Hematopoietic multipotent progenitor cell treated with erythropoietin and hydrocortisone succinate and interleukin-3 and kit ligand, for 15 days (in vitro differentiated cells): Measurements from ENCODE around the gene SLTM.
"Not testable (repeated sequence)": the region's sequence is repeated elsewhere in the genome, so short reads cannot be mapped to it uniquely, and the experiment has no call there.

Experiments
- DNase-seq: peaks from one replicate; pipeline ENCODE4 v3.0.0-alpha.2; 2015; ENCODE audit warnings: low spot score

Gene SLTM

DNA sequence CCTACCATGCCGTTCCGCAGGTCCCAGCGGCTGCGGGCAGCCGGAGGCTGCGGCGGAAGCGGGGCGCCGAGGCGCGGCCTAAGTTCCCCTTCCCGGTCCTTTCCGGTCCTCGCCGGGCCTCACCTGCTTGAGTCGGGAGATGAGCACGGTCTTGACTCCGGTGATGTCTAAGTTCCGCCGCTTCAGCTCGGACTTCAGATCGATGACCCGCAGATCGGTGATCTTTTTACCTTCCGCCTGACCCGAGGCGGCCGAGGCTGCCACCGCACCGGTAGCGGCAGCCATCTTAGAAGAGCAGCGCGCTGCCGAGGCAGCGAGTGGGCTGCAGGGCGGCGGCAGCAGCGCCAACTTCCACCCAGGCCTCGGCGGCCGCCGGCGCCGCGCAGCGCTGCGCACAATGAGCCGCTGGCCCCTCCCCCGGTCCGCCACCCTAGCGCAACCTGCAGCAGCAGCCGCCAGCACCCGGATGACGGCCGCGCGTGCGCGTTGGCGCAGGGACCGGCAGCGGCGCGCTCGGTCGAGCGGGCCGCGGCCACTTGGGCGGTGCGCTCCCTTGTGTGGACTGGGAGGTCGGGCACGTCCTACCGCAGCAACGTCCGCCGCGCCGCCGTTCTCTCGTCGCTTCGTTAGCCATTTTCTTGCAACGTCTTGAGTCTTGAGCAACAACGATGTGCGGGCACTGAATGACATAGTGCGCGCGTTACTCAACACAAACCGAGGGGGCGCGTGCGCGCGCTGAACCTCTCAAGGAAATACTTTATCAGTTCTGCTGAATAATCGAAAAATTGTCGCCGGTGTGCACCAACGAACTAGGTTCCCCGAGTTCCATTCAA lies at the start of gene SLTM:
SLTM (minus strand) TSS at position 399 of the 833 bp plus-strand sequence; CDS start at position 285, 114 bp downstream.
- peak; percentile 93 for DNase-seq

DNA sequence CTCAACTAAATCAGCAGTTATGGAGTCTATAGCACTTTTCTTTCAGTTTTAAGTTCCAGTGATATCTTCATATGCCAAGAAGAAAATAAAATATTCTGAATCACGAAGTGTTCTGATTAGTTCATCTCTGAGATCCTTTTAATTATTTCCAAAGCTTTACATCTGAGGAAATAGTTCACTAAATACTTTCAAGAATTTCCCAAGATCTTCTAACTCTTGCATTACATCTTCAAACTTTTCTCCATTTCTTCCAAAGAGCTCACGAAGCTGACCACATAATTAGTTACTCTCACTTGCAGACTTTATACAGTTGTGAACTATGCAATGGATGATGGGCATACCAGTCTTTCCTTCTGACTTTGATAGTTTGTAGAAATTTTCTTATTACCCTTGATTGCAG lies 49.8 kb upstream of the SLTM start:
- DNase-seq, result no peak

DNA sequence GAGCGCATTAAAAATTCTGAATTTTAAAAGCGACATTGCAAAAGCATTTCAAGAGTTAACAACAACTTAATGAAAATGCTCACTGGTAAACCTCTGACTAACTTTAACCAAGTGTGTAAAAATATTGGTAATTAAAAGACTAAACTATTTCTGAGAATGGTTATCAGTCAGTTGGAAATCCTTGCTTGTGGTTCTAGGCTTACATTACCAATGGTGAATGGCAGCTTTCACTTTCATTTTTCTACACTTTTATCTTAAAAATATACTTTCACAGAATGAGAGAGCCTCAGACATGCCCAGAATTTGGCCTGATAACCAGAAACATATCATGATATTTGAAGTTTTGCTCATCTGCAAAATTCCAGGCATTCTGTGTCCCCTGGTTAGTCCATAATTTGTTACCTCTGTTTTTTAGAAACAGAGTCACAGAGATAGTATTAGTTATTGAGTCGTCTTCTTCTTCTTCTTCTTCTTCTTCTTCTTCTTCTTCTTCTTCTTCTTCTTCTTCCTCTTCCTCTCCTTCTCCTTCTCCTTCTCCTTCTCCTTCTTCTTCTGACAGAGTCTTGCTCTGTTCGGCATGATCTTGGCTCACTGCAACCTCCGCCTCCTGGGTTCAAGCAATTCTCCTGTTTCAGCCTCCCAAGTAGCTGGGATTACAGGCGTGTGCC lies 48.5 kb upstream of the SLTM start:
- peak; percentile 49 for DNase-seq

DNA sequence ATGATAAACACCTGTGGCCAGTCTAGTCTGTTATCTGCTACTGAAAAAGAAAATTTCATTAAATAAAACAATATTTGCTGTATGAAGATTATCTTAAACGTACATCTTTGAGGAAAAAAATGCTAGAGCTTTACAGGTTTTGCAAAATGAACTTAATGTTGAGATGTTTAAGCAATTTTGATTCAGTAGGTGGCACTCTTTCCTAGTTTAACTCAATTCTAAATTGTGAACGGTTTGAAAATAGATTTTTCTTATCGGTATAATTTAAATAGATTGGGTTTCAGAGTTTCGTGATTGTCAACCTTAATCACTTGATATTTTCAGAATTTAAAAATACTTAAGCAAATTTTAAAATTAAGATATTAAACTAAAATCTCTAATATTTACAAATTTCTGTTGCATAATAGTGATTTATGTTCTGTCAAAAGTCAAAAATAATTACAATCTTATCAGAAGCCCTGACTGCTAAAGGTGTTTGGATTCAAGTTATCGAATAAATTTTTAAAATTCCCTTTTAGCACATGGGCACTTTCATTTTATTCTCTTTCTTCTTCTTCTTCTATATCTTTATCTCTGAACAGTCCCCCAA lies 47.0 kb upstream of the SLTM start:
- DNase-seq, result peak; percentile 62

DNA sequence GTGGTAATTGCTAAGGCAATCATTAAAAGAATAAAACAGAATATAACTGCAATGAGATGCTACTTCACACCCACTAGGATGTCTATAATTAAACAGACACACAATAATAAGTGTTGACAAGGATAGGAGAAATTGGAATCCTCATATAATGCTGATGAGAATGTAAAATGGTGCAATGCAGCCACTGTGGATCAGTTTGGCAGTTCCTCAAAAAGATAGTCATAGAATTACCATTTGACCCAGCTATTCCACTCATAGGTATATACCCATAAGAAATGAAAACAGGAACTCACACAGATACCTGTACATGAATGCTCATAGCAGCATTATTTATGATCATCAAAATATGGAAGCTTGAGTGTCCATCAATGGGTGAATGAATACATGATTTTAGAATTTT lies 44.4 kb upstream of the SLTM start:
- DNase-seq, result no peak

DNA sequence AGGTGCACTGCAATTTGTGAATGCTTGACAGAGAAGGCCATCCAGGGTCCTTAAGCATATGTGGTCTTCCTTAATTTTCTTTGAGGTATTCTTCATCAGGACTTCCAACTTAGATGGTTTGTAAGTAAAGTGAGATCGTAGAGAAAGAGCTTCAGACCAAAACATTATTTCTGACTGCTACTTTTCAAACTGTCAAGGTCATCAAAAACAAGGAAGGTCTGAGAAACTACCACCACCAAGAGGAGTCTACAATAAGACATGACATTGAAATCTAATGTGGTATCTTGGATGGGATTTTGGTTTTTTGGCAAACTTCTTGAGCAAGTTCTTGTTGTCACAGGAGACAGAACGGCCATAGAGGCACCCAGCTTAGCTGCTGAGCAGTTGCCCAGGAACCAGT lies 34.0 kb upstream of the SLTM start:
- DNase-seq, result no peak

DNA sequence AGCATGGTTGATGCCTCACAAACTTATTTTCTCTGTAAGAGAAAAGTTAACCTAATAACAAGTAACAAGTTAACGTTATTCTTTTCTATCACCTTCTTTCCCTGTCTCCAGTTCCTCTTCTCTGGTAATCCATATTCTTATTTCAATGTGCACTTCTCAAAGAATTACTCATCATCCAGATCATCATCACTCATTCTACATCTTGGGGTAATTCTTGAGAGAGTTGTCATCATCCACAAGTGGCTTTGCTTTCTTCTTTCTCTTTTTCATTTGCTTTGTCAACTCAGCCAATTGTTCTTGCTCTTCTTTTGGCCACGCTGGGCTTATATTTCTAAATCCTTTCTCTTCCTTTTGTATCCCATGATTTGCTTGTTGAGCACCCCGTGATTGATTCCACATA lies 33.2 kb upstream of the SLTM start:
- DNase-seq, result no peak

DNA sequence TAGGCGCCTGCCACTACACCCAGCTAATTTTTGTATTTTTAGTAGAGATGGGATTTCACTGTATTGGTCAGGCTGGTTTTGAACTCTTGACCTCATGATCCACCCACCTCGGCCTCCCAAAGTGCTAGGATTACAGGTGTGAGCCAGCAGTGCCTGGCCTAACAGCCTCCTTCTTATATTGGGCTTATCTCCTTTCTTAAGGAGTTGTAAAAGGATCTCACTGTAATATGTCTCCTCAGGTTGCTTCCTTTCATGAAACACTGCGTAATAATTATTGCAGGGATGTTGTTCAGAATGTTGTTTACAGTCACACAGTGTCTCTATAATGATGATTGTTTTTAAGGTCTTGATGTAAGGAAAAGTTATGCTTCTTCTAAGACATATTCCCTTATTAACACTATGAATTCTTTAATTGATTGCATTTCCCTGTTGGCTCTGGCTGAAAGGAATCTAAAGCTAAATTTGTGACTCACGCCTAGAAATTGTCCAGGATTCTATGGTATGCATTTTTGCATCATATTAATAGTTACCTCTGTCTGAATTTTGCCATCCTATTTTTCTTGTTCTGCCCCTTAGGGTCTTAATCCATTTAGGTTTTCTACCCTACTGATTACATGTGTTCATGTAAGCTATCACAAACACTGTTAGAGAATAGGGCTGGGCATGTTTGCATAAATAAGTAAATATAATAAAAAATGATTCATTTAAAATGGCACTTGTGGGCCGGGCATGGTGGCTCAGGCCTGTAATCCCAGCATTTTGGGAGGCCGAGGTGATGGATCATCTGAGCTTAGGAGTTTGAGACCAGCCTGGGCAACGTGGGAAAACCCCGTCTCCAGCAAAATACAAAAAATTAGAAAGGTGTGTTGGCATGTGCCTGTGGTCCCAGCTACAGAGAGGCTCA lies 29.4 kb upstream of the SLTM start:
- no peak for DNase-seq

DNA sequence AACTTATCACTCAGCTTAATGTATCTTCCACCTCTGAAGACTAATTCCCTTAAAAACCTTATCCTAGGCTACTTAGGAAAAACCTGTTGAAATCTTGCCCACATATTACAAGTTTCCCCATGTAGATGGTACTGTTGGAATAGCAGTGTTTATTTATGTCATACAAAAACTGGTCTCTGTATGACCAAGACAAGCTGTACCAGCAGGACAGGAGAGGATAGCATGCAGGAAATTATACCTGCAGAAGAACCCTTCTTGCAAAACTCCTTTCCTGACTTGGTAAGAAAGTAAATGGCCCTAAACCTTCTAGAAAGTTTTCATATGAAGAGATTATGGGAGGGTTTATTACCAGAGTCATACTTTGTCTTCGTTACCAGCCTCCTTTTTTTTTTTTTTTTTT lies 28.7 kb upstream of the SLTM start:
- DNase-seq, result no peak

DNA sequence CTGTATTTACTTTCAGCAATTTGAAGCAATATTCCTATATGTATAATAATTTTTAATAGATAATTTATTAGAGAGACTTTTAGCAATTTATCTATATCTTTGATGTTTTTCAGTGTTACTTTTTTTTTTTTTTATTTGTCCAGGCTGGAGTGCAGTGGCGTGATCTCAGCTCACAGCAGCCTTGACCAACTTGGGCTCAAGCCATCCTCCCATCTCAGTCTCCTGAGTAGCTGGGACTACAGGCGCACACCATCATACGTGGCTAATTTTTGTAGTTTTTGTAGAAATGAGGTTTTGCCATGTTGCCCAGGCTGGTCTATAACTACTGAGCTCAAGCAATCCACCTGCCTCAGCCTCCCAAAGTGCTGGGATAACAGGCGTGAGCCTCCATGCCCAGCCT lies 25.3 kb upstream of the SLTM start:
- DNase-seq, result no peak

DNA sequence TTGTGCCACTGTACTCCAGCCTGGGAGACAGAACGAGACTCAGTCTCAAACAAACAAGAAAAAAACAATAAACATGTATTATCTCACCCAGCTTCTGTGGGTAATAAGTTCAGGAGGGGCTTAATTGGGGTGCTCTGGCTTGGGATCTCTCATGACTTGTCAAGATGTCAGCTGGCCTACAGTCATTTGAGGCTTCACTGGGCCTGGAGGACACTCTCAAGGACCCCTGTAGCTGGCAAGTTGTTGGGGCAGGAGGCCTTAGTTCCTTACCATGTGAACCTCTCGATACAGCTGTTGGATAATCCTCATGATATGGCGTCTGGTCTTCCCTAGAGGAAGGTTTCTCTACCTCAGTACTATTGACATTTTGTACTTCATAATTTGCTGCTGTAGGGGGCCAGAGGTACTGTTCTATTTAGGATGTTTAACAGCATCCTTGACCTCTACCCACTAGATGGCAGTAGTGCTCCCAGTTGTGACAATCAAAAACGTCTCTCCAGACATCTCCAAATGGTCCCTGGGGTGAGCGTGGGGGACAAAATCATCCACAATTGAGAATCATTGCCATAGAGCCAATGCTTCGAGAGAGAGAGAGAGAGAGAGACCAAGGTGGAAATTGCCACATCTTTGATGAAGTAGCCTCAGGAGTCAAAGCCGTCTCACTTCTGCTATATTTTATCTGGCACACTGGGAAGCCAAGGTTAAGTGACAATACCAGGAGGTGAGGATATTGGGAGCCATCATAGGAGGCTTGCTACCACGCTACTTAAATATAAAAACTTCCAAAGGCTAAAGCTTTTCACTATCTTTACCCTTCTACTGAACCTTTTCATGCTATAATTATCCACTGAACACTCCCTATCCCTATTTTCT lies 23.9 kb upstream of the SLTM start:
- DNase-seq, result peak; percentile 74

DNA sequence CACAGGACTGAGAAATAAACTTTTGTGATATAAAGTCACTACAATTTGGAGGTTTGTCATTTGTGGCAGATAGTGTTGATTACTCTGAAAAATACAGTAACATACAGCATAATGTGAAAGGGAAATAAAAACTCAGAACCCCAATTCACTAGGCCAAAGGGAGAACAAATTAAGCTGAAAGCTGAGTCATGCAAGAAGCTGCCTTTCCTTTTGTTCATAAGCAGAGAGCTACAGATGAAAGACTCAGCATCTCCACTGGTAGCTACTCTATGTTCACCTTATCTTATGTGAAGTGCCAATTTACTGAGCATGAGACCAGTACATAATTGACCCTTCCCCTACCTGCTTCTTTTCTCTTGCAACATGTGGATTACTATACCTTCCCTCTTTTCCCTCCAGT lies 19.3 kb upstream of the SLTM start:
- DNase-seq, result no peak

DNA sequence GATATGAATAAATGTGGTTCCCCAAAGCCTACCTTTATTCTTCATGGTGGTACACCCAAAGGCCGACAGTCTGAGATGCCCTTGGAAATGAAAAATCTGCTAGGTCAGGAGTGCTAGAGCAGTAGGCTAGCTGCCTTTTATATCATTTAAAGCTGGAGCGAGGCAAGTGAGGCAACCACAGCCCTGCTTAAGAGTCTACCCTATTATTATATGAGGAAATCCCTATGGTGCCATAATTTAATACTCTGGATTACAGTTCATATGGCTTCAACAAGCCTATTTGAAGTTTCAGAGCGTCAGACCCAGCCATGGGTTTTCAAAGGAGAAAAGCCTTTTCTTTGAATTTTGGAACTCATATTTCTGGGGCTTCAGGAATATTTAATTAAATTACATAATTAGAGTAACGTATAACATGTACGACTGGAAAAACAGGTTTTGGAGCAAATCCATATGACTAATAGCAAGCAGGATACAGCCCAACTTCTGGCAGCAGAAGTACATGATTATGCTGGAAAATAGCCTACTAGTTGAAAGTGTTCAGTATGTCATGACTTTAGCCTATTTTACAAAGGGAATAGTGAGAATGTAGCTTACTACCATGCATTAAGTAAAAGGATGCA lies 18.0 kb upstream of the SLTM start:
- no peak for DNase-seq

DNA sequence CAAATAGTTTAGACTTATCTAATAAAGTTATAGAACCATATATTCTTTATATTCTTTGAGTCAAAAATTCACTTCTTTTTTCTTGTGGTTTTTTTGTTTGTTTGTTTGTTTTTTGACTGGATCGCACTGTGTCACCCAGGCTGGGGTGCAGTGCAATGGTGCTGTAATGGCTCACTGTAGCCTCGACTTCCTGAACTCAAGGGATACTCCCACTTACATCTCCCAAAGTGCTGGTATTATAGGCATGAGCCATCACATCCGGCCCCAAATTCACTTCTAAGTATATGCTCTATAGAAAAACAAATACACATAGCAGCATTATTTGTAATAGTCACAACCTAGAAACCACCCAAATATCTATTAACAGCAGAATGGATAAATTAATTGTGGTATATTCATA lies 13.7 kb upstream of the SLTM start:
- no peak for DNase-seq

DNA sequence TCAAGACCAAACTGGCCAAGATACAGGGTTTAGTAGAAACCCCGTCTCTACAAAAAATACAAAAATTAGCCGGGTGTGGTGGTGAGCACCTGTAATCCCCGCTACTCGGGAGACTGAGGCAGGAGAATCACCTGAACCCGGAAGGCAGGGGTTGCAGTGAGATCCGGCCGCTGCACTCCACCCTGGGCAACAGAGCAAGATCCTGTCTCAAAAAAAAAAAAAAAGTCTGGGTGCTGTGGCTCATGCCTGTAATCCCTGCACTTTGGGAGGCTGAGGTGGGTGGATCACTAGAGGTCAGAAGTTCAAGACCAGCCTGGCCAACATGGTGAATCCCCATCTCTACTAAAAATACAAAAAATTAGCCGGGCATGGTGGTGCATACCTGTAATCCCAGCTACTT lies 1.5 kb upstream of the SLTM start:
- DNase-seq, result not testable (repeated sequence)

DNA sequence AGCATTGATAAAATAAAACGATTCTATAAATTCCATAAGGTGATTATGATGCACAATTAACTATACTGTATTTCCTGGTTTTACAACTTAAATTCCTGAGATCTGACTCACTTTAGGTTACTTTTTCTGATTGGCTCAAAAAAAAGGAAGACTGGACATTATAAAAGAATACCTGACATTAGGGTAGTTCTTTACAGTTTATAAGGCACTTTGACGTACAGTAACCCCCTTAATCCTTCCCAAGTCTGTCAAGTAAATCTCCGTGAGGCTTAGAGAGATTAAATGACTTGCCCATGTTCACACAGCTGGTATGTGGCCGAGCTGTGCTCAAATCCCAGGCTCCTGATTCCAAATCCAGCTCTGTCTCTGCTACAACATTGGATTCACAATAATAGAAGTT lies 1.0 kb upstream of the SLTM start:
- no peak for DNase-seq

DNA sequence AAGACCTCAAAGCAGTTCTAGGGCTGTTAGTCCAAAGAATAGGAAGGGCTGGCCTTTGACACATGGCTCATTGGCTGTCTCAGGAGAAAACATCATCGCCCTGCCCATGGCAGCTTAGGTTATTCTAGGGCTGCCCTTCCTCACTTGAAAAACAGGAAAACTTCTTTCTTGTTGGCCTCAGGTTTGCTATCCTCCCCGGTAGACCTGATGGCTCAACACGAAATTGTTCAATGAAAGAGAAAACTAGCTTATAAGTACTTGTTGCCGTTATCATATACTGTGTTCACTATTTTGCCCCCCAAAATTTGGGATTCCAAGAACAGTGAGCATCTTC lies 602 bp upstream of the SLTM start:
- DNase-seq, result no peak

DNA sequence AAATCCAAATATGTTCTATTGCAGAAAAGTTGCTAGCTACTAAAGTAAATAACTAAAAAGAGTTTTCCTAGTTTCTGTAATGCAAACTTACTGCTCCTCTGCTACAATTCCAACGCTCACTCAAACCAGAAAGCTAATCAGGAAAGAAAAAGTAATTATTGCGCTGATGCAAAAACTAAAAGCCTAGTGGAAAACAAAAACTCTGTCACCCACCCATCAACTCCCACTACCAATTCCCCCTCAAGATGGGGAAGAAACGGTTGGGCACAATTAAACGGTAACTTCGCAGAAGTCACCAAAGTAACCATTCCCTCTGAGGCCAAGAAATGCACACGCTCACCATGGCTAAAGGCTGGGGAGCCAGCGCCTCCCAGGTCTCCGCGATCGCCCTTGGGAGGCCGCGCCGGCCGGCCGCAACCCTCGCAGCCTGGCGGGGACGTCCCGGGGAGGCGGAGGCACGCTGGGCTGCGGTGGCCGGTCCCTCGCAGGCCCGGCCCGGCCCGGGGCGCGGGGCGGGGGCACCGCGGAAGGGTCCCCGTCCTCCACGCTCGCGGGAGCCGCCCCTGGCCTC lies 684 bp downstream of the SLTM start:
- DNase-seq, result peak; percentile 50

DNA sequence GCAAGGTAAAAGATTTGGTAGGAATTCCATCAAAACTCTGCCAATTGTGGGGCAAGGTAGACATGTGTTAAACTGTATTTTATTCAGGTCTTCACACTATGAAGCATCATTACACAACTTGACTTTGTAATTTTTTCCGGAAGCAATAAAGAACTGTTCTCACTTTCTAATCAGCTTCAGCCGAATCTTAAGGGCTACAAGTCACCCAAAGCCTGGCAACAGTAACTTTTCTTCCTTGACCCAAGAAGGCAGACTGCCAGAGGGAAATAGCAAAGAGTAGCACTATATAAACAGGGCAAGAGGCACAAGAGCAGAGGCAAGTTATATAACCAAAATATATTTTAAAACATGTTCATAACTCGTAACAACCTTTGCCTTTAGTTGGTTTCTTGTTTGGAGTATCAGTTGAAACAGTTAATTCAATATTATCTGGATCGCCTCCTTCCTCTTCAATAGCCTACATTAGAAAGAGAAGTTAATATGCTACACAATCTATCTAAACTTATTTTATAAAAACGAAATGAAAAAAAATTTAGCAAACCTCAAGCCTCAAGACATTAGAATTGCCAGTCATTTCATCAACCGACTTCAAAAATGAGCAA lies 1.4 kb downstream of the SLTM start:
- peak; percentile 52 for DNase-seq

DNA sequence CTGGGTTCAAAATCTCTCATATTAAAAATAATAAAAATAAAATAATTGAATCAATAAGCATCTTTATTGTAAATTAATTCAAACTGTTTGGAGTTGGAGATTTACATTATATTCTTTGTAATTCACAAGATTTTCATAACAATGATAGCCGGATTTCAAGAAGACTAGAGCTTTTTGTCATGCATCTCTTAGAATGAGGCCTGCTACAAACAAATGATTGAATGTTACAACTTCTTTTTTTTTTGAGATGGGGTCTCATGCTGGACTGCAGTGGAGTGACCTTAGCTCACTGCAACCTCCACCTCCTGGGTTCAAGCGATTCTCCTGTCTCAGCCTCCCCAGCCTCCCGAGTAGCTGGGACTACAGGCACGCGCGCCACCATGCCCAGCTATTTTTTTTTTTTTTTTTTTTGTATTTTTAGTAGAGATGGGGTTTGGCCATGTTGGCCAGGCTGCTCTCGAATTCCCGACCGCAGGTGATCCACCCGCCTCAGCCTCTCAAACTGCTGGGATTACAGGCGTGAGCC lies 3.5 kb downstream of the SLTM start:
- DNase-seq, result no peak
